Stimulated activated CD4-positive, alpha-beta T cell treated with anti-CD3 and anti-CD28 coated beads, Interleukin-15, amount 100 ng/mL, for 48 hours (primary cell): Measurements from ENCODE around the gene PKD1.

Experiments
- DNase-seq, 2 donors: peaks; one replicate each; pipeline ENCODE4 v3.0.0-alpha.2; 2020; ENCODE audit warnings: low read depth in 2 of 2

The PKD1 gene

DNA sequence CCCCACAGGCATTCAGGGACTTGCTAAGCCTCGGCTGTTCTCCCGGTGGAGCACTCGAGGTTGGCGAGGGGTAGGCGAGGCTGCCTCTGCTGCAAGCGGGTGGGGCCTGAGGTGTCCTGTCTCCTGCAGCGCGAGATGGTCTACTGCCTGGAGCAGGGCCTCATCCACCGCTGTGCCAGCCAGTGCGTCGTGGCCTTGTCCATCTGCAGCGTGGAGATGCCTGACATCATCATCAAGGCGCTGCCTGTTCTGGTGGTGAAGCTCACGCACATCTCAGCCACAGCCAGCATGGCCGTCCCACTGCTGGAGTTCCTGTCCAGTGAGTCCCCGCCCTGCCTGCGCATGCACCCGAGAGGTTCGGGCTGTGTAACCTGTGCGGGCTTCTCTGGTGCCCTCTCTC is 61.6 kb downstream of the PKD1 start:
- no peak for DNase-seq

DNA sequence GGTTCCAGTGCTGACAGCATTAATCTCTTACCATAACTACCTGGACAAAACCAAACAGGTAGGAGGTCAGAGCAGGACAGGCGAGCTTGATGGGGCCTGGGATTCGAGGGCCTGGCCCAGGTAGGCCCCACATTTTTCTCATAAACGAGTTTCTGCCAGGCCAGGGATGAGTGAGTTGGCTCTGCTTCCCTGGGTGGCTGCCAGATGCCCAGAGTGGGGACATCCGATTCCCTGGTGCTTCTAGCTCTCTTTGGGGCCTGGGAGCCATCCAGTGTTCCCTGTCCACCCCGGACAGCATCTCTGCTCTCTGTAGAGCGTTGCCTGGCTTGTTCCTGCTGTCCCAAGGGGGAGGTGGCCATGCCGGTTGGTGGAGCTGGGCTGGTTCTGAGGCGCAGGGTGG is 62.8 kb downstream of the PKD1 start:
- no peak for DNase-seq

DNA sequence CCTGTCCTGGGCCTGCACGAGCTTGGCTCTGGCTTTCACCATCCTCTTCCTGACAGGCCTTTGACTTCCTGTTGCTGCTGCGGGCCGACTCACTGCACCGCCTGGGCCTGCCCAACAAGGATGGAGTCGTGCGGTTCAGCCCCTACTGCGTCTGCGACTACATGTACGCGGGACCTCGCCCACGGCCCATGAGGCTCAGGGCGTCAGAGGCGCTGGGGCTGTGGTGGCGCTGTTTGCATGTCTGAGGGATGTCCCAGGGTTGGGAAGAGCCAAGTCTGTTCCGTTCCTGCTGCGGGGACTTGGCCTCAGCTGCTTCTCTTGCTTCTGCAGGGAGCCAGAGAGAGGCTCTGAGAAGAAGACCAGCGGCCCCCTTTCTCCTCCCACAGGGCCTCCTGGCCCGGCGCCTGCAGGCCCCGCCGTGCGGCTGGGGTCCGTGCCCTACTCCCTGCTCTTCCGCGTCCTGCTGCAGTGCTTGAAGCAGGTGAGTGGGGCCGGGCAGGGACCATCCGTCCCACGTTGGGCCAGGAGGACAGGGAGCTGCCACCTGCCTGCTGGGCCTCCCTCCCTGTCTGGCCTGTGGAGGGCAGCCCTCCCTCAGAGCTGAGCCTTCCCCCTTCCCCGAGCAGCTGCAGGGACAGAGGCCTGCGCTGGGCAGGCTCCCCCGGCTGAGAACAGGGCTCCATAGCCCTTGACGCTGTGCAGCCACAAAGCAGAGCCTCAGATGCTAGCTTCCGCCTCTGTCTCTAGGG is 64.1 kb downstream of the PKD1 start:
- no peak for DNase-seq

- DNase-seq: no peak
Observed at GRCh38 chr16:2070576-2071453, 64.9 kb downstream of the PKD1 start.

DNA sequence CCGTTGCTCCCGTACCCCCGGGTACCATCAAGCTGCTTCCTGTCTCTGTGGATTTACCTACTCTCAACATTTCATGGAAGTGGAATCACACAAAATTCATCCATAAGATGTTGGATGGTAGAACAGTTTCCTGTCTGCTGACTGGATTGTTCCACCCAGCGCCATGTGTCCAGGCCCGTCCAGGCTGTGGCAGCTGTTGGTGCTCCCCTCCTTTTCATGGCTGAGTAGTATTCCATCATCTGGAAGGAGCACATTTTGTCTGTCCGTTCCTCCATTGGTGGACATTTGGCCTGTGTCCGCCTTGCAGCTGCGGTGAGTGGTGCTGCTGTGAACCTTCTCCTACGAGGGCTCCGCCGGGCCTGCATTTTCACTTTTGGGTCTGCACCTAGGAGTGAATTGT is 69.6 kb downstream of the PKD1 start:
- DNase-seq: no peak

DNA sequence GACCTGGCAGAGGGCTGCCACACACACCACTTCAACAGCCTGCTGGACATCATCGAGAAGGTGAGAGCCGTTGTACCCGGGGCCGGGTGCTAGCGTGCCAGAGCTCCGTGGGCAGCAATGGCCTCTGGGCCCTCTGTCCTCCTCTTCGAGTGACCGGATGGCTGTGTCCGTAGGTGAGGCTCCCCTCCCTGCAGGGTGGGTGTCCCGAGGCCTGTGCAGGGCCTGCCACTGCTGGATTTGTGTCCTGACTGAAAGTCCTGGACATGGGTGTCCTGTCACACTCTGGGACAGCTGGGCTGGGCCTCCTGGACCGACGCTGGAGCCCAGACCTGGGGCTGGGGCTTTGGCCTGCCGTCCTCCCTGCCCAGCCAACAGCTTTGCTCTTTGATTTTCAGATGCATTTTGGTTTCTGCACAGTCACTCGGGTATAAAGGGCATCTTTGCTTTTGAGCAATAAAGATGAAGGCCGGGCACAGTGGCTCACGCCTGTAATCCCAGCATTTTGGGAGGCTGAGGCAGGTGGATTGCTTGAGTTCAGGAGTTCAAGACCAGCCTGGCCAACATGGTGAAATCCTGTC is 71.2 kb downstream of the PKD1 start:
- DNase-seq: no peak

GRCh38 chr16:2063861-2064260 is 71.8 kb downstream of the PKD1 start:
- no peak for DNase-seq

DNA sequence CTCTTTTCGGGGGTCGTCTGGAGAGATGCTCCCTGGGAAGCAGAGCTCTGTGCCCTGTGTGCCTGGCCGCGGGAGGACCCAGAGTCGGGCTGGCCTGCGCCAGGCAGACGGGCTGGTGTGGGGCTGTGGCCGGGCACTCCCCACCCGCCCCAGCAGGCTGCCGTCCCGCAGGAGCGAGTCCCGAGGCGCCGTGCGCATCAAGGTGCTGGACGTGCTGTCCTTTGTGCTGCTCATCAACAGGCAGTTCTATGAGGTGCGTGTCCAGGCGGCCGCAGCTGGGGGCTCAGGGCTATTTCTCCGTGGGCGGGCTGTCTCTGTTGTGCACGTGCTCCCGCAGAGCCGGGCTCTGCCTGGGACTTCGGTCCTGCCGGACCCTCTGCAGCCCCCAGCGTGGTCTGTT is 72.9 kb downstream of the PKD1 start:
- no peak for DNase-seq

- DNase-seq: no peak
Observed at GRCh38 chr16:2061526-2061925, 74.2 kb downstream of the PKD1 start.

- no peak for DNase-seq
Observed at GRCh38 chr16:2061023-2061422, 74.7 kb downstream of the PKD1 start.

DNA sequence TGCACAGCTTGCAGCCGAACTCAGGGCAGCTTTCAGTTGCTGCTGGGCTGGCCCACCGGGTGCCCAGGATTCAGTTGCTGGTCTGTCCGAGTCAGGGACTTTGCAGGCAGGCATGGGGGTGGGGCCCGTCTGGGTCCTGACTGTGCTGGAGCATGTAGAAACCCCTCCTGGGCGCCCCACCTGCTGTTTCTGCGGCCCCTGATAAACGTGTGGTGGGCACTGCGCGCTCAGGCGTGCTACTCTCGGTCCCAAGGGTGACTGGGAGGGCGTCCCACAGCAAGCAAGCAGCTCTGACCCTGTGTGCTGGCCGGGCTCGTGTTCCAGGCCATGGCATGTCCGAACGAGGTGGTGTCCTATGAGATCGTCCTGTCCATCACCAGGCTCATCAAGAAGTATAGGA is 75.4 kb downstream of the PKD1 start:
- DNase-seq: no peak

- no peak for DNase-seq
Observed at GRCh38 chr16:2058872-2059271, 76.8 kb downstream of the PKD1 start.

GRCh38 chr16:2058420-2058819 is 77.3 kb downstream of the PKD1 start:
- DNase-seq: no peak

GRCh38 chr16:2057438-2057837 is 78.3 kb downstream of the PKD1 start:
- no peak for DNase-seq

- DNase-seq: no peak
Observed at GRCh38 chr16:2056681-2057407, 78.9 kb downstream of the PKD1 start.

GRCh38 chr16:2056077-2056476 is 79.6 kb downstream of the PKD1 start:
- no peak for DNase-seq

- no peak for DNase-seq
Observed at GRCh38 chr16:2054543-2055245, 81.0 kb downstream of the PKD1 start.

DNA sequence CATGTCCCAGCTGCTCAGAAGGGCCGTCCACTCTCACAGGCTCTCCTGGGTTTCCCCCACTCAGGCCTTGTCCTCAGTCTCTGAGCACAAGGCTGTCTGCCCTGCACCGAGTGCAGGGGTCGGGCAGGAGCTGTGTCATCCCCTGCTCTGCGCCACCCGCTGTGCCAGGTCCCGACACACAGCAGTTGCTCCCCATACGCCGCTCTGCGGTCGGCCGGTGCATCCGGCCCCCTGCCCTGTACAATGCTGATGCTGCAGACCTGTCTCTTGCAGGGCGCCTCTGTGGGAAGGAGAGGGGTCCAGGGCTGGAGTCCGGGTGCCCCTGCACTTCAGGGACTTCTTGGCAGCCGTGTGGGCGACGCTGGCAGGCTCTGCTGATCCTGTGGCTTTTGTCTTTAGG is 81.8 kb downstream of the PKD1 start:
- DNase-seq: no peak

- DNase-seq: no peak
Observed at GRCh38 chr16:2053211-2053610, 82.5 kb downstream of the PKD1 start.

DNA sequence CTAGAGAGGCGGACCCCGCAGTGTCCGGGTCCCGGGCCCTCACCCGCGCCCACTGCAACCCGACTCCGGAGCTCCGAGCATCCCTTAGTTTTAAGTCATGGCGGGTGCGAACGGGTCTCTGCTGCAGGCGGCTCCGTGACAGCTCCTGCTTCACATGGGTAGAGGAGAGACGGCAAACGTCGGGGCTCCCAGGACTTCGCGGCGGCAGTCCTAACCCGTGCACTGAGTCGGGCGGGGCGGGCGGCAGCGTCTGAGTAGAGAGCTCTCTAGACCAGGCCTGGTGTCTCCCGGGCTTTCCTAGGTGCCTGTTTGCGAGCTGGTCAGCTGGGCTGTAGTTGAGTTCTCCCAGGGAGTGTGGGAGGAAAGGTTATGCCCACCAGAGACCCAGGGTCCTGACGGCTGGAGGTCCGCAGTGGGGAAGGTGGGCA is 87.6 kb downstream of the PKD1 start:
- no peak for DNase-seq

DNA sequence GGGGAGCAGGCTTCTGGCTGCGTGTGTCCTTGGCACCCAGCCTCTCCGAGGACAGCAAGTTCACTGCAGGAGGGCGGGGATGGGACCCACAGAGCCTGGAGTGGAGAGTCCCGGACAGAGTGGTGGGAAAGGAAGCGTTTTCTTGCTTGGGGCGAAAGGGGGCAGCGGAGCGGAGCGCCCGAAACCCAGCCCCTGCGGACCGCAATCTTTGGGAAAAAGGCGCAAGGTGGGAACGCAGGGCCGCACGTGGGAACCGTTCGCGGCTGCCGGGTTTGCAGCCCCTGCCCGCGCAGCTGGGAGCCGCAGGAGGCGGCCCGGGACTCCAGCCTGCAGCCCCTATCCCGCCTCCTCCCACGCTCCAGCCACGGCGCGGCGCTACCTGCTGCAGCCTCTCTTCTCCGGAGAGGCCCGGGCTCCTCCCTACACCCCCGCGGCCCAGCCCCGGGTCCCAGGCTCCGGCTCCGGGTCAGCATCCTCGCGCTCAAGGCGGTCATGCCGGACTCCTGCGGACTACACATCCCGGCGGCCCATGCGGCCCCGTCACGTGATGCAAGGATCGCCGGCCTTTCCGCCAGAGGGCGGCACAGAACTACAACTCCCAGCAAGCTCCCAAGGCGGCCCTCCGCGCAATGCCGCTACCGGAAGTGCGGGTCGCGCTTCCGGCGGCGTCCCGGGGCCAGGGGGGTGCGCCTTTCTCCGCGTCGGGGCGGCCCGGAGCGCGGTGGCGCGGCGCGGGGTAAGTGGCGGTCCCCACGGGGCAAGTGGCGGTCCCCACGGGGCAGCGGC is 88.2 kb downstream of the PKD1 start, which contains the start of the genes NTHL1 and TSC2:
TSS of gene NTHL1 (minus strand) at position 505 of the 786 bp plus-strand sequence. CDS start at position 494, 11 bp downstream.
TSS of gene TSC2 (plus strand) at position 656 of the 786 bp plus-strand sequence. CDS start 631 bp downstream, outside the sequence.
- peak; percentile 92 to 94 for DNase-seq
